Measurements from ENCODE around the gene DPP10. TPM values are rescaled to one million over a fixed set of nuclear protein-coding genes. Genes with fewer than 3 reads are reported as not detected.

The DPP10 gene
- polyA plus RNA-seq, 12 donors: 0.17 to 4.5 (median 0.87) TPM; not detected in 2

DNA sequence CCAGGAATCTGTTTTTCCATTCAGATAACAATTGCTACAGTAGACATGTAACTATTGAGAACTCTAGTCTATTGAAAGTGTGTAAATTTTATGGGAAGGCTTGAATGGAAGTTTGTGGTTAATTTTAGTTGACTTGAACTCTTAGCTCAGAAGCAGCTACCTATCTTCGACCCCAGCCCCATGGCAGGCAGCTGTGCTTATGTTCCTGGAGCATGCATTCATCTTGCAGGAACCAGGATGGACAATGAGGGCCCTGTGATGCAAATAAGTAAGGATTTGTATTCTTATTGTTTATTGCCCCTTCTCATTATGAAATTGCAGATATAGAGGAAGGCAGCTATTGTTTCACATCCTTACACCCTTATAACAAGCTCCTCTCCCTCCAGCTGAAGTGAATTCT lies 1252.2 kb downstream of the DPP10 start:
- DNase-seq: no peak

- no peak for DNase-seq
Observed at GRCh38 chr2:115733190-115733775, 1290.8 kb downstream of the DPP10 start.

DNA sequence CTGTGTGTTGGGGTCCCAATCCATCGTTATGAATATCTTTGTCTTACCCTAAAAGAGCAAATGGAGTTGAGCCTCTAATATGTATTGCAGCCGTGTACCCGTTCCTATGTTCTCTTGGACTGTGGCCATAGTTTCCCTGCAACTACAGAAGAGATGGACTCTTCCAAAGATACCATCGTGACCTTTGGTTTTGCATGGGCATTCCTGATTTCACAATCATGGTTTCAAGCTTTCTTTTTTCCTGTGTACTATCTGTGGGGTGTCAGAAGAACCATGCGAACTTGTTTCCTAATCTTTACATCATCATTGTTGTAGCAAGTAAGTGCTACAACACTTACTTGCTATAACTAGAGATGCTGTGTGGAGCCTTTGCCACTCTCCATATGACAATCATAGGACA lies 1295.7 kb downstream of the DPP10 start:
- no peak for DNase-seq

DNA sequence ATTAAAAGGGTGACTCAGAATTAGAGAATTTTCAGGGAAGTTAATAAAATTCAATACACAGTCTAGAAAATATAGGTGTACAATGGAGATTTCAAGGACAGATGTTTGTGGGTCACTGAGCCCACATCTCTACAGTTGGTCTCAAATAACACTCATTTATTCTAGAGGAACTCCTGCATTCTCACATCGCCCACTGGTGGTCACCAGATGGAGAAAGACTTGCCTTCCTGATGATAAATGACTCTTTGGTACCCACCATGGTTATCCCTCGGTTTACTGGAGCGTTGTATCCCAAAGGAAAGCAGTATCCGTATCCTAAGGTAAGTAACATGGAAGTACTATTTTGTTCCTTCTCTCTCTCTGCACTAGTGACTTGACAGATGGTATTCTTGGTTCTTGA lies 1297.1 kb downstream of the DPP10 start:
- no peak for DNase-seq

GRCh38 chr2:115746151-115746550 lies 1303.7 kb downstream of the DPP10 start:
- DNase-seq: no peak

GRCh38 chr2:115757286-115757685 lies 1314.8 kb downstream of the DPP10 start:
- DNase-seq: no peak

GRCh38 chr2:115763601-115764000 lies 1321.2 kb downstream of the DPP10 start:
- no peak for DNase-seq

- DNase-seq: no peak
Observed at GRCh38 chr2:115771516-115771915, 1329.1 kb downstream of the DPP10 start.

- DNase-seq: no peak
Observed at GRCh38 chr2:115774361-115774760, 1331.9 kb downstream of the DPP10 start.

GRCh38 chr2:115779085-115779632 lies 1336.7 kb downstream of the DPP10 start:
- no peak for DNase-seq

DNA sequence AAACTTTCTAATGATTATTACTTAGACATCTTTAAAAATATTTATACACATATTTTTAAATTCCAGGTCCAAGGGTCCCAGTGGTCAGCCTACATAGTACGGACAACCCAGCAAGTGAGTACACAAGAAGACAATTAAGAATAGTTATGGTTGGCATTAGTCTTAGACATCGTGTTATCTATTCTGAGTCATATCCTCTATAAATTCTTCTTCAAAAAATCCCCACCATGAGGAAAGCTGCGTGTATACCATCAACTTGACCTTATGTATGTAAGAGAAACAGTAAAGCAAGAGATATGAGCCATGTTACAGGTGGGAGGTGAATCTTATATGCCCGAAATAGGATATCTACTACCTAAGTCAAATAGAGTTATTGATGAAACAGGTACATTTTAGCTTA lies 1339.8 kb downstream of the DPP10 start:
- no peak for DNase-seq

DNA sequence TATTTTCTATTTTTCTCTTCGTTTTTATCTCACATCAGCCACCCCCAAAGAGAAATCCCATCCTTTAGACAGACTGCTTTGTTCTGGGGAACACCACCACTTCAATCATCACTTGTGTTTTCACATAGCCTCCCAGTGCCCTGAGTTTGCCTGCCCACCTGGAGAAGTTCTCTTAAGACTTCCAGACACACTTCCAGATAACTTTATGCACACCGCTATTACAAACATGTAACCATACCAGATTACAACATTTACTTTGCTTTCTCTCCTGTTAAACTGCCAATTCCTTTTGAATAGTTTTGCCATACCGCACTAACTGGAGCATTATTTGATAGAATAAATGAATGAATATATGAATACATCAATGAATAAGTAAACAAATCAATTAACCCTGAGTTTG lies 1353.6 kb downstream of the DPP10 start:
- no peak for DNase-seq

DNA sequence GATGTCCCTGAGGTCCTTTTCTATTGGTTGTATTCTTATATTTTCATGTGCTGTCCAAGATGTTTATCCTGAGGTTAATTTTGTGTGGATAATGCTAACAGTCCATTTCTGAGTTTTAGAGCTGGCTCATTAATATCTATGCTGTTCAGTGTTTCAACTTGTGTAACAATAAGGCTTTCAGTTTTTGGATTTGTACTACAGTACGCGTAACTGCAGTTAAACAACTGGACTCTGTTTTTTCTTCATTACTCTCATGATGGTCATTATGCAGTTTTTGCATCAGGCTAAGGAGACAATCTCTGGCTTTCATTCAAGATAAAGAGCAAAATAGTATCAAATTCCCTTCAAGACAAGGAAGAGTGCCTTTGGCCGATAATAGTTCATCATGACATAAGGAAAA lies 1364.8 kb downstream of the DPP10 start:
- DNase-seq: peak; percentile 7

DNA sequence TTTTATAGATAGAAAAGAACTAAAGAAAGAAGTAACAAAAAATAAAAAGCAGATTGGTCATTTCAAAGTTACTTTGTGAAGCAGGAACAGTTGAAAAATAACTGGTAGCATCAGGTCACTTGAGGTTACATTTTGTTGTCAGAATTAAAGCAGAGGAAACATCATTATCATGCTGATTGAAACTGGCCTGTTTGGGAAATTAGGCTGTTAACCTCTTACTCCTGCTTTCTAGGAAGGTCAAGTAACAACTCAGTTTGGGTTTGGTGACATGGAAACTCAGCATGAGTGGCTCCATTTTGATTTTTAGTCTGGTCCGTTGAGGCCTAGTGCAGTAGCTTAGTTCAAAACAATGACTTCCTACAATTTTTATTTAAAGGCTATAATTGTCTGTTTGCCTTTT lies 1383.5 kb downstream of the DPP10 start:
- DNase-seq: no peak

- no peak for DNase-seq
Observed at GRCh38 chr2:115833196-115833595, 1390.8 kb downstream of the DPP10 start.

DNA sequence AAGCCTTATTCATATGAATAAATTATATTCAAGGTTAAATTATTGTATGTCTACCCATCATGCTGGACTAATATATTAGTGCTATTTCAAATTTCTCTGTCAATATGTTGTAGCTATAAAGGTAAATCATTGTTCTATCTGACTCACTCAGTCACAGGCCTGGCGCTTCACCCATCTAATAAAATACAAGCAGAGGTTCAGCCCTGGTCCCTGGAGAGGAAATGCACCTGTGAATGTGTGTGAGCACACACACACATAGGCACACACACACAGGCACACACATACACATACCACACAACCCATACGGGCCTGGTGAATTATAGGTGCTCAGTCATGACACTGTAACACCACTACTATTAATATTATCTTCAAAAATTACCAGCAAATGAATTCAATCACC lies 1396.1 kb downstream of the DPP10 start:
- DNase-seq: no peak

- no peak for DNase-seq
Observed at GRCh38 chr2:115842306-115842705, 1399.9 kb downstream of the DPP10 start.

DNA sequence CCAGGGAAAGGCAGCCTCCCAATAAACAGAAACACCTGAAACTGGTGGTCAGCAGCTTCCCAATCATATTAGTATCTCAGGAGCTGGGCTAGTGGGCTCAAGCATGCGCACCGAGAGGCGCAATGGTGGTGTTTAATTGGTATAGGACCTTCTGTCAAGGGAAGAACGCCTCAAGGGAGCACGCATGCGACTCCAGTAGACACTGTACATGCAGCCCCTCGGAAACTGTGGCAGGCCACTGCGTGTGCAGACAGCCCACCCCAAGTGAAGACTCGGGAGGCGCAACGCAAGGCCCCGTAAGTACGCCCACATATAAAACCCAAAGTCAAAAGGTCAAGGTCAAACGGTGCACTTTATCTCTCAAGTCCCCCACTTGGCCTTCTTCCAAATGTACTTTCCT lies 1405.8 kb downstream of the DPP10 start:
- DNase-seq: no peak

DNA sequence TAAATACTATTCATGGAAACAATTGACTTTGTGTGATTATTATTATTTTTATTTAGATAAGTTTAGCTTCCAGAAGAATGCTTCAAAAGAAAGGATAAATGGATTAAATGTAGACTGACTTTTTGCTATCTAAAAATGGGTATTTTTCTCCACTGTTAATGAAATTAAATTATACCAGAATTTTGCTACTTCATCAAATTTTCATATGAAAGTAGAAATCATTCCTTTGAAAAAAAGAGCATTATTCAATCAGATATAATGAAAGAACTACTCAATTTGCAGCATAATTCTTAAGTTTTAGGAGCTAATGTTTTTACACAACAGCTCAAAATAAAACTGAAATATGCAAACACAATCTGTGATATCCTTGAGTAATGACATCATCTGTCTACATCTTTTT lies 1424.6 kb downstream of the DPP10 start:
- no peak for DNase-seq

DNA sequence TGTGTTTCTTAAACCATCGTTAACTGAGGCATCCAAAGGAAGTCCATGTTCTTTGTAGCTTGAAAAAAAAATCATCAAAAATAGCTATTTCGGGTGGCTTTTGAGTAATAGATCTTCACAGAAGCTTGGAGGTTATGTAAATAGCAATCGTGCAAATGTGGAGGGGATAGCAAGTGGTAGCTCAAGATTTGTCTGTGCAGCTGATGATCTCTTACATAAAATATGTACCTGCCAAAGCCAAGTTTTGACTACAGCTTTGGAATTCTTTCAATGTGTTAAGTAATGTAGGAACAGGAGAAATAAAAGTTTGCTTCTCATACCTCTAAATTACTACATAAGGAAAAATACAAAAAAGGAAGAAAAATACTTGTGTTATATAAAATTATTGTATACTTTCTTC lies 1432.0 kb downstream of the DPP10 start:
- peak; percentile 4 for DNase-seq

GRCh38 chr2:115880558-115880957 lies 1438.1 kb downstream of the DPP10 start:
- no peak for DNase-seq

DNA sequence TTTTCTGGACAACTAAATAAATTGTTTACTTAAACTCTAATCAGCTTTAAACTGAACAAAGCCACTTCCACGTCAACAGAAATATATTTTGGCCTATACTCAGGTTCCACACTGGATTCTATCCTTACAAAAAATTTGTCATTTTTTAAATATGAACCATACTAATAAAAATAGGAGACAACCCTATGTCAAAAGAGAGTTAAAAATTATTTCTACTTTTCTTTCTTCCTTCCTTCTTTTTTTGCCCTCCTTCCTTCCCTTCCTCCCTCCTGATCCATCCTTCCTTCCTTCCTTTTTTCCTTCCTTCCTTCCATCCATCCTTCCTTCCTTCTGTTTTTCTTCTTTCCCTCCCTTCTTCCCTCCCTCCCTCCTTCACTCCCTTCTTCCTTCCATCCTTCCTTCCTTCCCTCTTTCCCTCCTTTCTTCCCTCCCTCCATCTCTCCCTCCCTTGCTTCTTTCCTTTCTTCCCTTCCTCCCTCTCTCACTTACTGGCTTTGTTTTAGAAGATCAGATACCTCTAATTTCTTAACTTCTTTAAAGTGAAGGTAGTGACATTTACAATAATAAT lies 1444.9 kb downstream of the DPP10 start:
- no peak for DNase-seq

Data from muscle of arm (tissue), 12 donors.